A549 (cell line): ENCODE data around the gene SYT2.

ENCODE experiments used
- BHLHE40 ChIP-seq: IDR thresholded peaks from 2 replicates; pipeline ENCODE4 v1.6.1; 2012; ENCODE audit warnings: low read depth, low read length, inconsistent platforms
- EP300 ChIP-seq, 2 experiments: fragments of >200 bp; sonication (Bioruptor Twin); formaldehyde crosslinking; IDR thresholded peaks; 2 replicates in 1 of 2; 3 replicates in 1 of 2; pipeline ENCODE4 v1.6.1; 2016 to 2017
- MAZ ChIP-seq: fragments of 150-350 bp; IDR thresholded peaks from 2 replicates; pipeline ENCODE4 v1.6.1; 2014; ENCODE audit warnings: antibody characterized with exemption, low read depth, low read length, borderline replicate concordance
- MYC ChIP-seq: IDR thresholded peaks from 2 replicates; pipeline ENCODE4 v1.6.1; 2012; ENCODE audit warnings: mild to moderate bottlenecking, inconsistent platforms, low read length, improper control_type of control experiment, borderline replicate concordance
- PBX3 ChIP-seq: IDR thresholded peaks from 2 replicates; pipeline ENCODE4 v1.6.1; 2012

GRCh38 chr1:202627841-202628565 is 82.3 kb downstream of the SYT2 start:
- no peak for TF ChIP-seq PBX3
- TF ChIP-seq MAZ, result no peak
- no peak for TF ChIP-seq MYC
- no peak for TF ChIP-seq EP300 (IDR thresholded peaks at IDR 0.05)
- TF ChIP-seq BHLHE40, result no peak
